GM12801 (cell line): ENCODE measurements around the gene DYRK2.

Experiments
- TF ChIP-seq, protein P1 (sequence below): IDR thresholded peaks from one replicate; pipeline ENCODE4 v1.5.1; 2011; ENCODE audit warnings: control low read depth; ENCODE audit not compliant: insufficient read length; ENCODE audit errors: extremely low read depth

Gene DYRK2

DNA sequence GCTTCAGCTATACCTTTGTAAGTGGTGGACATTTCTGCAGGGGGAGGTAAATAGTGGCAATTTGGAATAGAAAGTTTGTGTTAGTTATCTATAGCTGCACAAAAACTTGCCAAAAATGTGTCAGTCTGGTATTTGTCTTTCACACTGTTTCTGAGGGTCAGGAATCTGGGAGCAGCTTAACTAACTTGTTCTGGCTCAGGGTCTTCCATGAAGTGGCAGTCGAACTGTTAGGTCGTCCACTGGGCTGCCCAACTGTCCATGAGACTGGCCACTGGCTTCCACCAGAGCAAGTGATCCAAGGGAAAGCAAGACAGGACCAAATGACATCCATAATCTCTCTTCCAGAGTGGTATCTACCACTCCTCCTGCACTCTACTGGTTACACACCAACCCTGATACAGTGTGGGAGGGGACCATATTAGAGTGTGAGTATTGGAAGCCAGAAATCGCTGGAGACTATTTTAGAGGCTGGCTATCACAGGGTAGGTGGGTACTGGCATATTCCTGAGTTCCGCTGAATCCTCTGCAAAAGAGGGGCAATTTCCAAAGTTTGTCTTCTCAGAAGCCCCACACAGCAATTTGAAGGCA is 60.9 kb downstream of the DYRK2 start:
- TF ChIP-seq, protein P1, sequence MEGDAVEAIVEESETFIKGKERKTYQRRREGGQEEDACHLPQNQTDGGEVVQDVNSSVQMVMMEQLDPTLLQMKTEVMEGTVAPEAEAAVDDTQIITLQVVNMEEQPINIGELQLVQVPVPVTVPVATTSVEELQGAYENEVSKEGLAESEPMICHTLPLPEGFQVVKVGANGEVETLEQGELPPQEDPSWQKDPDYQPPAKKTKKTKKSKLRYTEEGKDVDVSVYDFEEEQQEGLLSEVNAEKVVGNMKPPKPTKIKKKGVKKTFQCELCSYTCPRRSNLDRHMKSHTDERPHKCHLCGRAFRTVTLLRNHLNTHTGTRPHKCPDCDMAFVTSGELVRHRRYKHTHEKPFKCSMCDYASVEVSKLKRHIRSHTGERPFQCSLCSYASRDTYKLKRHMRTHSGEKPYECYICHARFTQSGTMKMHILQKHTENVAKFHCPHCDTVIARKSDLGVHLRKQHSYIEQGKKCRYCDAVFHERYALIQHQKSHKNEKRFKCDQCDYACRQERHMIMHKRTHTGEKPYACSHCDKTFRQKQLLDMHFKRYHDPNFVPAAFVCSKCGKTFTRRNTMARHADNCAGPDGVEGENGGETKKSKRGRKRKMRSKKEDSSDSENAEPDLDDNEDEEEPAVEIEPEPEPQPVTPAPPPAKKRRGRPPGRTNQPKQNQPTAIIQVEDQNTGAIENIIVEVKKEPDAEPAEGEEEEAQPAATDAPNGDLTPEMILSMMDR = no peak

DNA sequence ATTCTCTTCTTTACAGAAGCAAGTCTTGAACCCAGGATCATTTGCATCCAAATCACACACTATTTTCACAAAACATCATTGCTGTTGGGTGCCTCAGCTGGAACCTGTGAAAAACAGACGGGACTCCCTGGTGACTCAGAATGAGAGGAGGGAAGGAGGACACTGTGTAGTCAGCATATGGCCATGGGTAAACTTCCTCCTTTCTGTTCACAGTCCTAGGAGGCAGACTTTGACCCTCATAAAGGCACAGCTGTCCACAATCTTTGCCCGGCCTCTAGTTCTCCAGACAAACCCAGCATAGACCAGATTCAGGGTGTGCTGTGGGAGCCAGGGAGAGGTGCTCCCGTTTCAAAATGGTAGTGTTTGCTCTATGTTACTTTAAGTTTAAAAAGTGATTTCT is 62.0 kb downstream of the DYRK2 start:
- TF ChIP-seq, protein P1 = no peak

GRCh38 chr12:67712011-67712410 is 63.5 kb downstream of the DYRK2 start:
- TF ChIP-seq, protein P1 = no peak

- TF ChIP-seq, protein P1 = no peak
These were observed 66.1 kb downstream of the DYRK2 start for GRCh38 chr12:67714648-67715047.
